Spleen (tissue), 11 donors: Measurements from ENCODE around the gene ALK. TPM values are rescaled to one million over a fixed set of nuclear protein-coding genes. Genes with fewer than 3 reads are reported as not detected.

Experiments used
- DNase-seq: peaks from one replicate; pipeline ENCODE4 v3.0.0-alpha.2; 2020
- H3K27ac ChIP-seq, 8 donors: fragments of 200-600 bp; sonication (generic) in 7 of 8; 1 replicate in 4 of 8; 2 replicates in 4 of 8; pipeline versions ENCODE4 v1.5.0 to v1.8.0; 2016 to 2021; ENCODE audit warnings: inconsistent platforms in 4 of 8, mild to moderate bottlenecking in 4 of 8, moderate library complexity in 1 of 8
- H3K27me3 ChIP-seq, 7 donors: fragments of 200-600 bp; sonication (generic) in 6 of 7; replicated peaks in 1 of 7; 1 replicate in 4 of 7; 2 replicates in 3 of 7; pipeline versions ENCODE4 v1.5.0 to v1.8.0; 2016 to 2021; ENCODE audit warnings: inconsistent platforms in 3 of 7, mild to moderate bottlenecking in 1 of 7
- H3K36me3 ChIP-seq, 6 donors: fragments of 200-600 bp; sonication (generic) in 5 of 6; 1 replicate in 4 of 6; 2 replicates in 2 of 6; pipeline versions ENCODE4 v1.5.0 to v1.8.0; 2016 to 2021; ENCODE audit warnings: inconsistent platforms in 2 of 6
- H3K4me1 ChIP-seq, 6 donors: fragments of 200-600 bp; sonication (generic) in 5 of 6; 1 replicate in 3 of 6; 2 replicates in 3 of 6; pipeline versions ENCODE4 v1.5.0 to v1.8.0; 2016 to 2021; ENCODE audit warnings: inconsistent platforms in 3 of 6
- H3K4me3 ChIP-seq, 8 donors: fragments of 200-600 bp; sonication (generic) in 7 of 8; 1 replicate in 4 of 8; 2 replicates in 4 of 8; pipeline versions ENCODE4 v1.5.0 to v1.8.0; 2016 to 2021; ENCODE audit warnings: inconsistent platforms in 4 of 8, mild to moderate bottlenecking in 4 of 8, moderate library complexity in 2 of 8
- H3K9me3 ChIP-seq, 8 donors: fragments of 200-600 bp; sonication (generic) in 7 of 8; 1 replicate in 4 of 8; 2 replicates in 4 of 8; pipeline versions ENCODE4 v1.5.0 to v1.8.0; 2016 to 2021; ENCODE audit warnings: inconsistent platforms in 4 of 8
- POLR2A ChIP-seq, 3 donors: fragments of 450-650 bp; IDR thresholded peaks; one replicate each; pipeline ENCODE4 v1.5.1; 2017; ENCODE audit warnings: antibody characterized with exemption in 3 of 3, mild to moderate bottlenecking in 1 of 3
- POLR2AphosphoS5 ChIP-seq, 3 donors: sonication (generic); formaldehyde crosslinking; IDR thresholded peaks; one replicate each; pipeline ENCODE4 v1.5.1; 2017; ENCODE audit warnings: antibody characterized with exemption in 3 of 3
- WGBS, 5 donors: extraction: QIAGEN DNeasy Blood & Tissue Kit in 3 of 5; methylation state at CpG; one replicate each; pipeline versions ENCODE4 v1.1.5 to v1.1.7; 2013 to 2018; 5-methylcytosine and 5-hydroxymethylcytosine counted together
- intact Hi-C: fragments of 100-400 bp; cut with DNase I; formaldehyde crosslinking; loops from one replicate; pipeline ENCODE4 v1.15.0; 2023; ENCODE audit warnings: low total_unique reads
- polyA plus RNA-seq, 3 donors: library from polyadenylated mRNA; stranded (reverse); fragments of 200-250 nt; gene quantifications; one replicate each; pipeline ENCODE4 v1.2.1, GENCODE V29; 2013
- total RNA-seq, 7 donors: library from RNA; depleted of rRNA in 3 of 7; stranded (reverse); fragments of >200 nt in 3 of 7; fragmentation: NEBNext Ultra II Directional in 4 of 7; extraction: Animal tissue kit (Norgen Biotek cat#: 25700) in 4 of 7; gene quantifications; one replicate each; pipeline versions ENCODE4 v1.1.0 to v1.2.1, GENCODE V29; 2016 to 2021
- TF ChIP-seq, protein P1 (sequence below), 11 experiments: fragments of 200-600 bp in 7 of 11; fragments of 450-650 bp in 4 of 11; sonication (generic) in 4 of 11; IDR thresholded peaks in 8 of 11; conservative IDR thresholded peaks in 3 of 11; 1 replicate in 7 of 11; 2 replicates in 4 of 11; pipeline versions ENCODE4 v1.4.0 to v1.8.0; 2016 to 2021; ENCODE audit warnings: antibody characterized with exemption in 11 of 11, inconsistent platforms in 4 of 11, mild to moderate bottlenecking in 1 of 11
- donor health status: healthy with polysubstance abuse.
- donor health status: DM: no; HTN: no; CAD: no; lungs with moderate emphysema.
- donor health status: DM: no; HTN: no; CAD: no.
- donor health status: Bipolar disorder and iron deficiency.
- donor health status: healthy.
- donor health status: DM: no; HTN: no; CAD: no.
- donor health status: DM: yes; HTN: yes; CAD: no.

The ALK gene
- total and polyA plus RNA-seq, 10 donors = 0.03 to 0.28 (median 0.06) TPM; not detected in 7

DNA sequence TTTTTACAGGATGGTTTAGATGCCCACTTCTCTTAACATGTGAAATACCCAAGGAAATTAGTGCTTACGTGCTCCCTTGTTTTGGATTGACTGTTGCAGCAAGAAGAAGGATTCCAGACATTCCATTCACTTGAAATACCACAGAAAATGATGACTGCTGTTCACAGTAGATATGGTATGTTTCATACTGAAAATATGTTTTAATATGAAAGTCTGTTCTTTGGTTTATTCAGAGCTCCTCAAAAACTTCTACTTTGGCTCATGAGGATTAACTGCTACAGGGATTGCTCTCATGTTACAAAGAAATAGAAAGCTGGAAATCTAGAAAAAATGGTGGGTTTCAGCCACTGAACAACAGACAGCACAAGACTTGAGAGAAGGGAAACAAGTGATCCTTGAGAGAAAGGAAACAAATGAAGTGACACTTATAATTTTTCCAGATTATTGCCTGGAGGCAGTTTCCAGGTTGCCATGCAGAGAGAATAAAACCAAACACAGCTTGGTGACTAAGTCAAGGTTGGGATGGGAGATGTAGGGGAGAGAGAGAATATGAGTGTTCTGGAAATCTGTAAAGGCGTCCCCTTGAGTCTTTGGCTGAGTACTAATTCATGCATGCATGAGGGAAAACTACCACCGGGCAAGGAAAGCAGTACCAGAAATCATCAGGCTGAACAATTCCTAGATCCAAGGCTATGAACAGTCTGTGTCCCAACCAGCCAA is 458.0 kb downstream of the ALK start:
- intact Hi-C loops = no loop called here
- 75 to 88% (median 83%) methylated on average over 3 of the region's 3 CpGs for WGBS, 5 donors
- H3K9me3 ChIP-seq = no peaks in the 10 kb centered on the region

DNA sequence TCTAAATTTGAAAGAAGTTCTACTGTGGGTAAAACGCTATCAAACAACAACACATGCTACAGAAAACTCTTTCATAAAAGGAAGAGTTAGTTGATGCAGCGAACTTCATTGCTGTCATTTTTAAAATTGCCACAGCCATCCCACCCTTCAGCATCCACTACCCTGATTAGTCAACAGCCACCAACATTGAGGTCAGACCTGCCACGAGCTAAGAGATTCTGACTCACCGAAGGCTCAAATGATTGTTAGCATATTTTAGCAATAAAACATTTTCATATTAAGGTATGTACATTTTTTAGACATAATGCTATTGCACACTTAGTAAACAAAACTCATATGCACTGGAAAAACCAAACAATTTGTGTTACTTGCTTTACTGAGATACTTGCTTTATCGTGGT is 459.1 kb downstream of the ALK start:
- H3K27ac ChIP-seq = no peak overlapping the region
- H3K4me1 ChIP-seq = no peaks in the 10 kb centered on the region
- no peak for DNase-seq
- no peak overlapping the region for H3K4me3 ChIP-seq
- TF ChIP-seq POLR2A (IDR thresholded peaks at IDR 0.05) (no peak), POLR2AphosphoS5 (IDR thresholded peaks at IDR 0.05) (no peak)
- TF ChIP-seq, protein P1, sequence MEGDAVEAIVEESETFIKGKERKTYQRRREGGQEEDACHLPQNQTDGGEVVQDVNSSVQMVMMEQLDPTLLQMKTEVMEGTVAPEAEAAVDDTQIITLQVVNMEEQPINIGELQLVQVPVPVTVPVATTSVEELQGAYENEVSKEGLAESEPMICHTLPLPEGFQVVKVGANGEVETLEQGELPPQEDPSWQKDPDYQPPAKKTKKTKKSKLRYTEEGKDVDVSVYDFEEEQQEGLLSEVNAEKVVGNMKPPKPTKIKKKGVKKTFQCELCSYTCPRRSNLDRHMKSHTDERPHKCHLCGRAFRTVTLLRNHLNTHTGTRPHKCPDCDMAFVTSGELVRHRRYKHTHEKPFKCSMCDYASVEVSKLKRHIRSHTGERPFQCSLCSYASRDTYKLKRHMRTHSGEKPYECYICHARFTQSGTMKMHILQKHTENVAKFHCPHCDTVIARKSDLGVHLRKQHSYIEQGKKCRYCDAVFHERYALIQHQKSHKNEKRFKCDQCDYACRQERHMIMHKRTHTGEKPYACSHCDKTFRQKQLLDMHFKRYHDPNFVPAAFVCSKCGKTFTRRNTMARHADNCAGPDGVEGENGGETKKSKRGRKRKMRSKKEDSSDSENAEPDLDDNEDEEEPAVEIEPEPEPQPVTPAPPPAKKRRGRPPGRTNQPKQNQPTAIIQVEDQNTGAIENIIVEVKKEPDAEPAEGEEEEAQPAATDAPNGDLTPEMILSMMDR (IDR thresholded peaks at IDR 0.05 in 8 of 11, conservative IDR thresholded peaks at IDR 0.05 in 3 of 11) = no peak
- H3K36me3 ChIP-seq = no peaks in the 10 kb centered on the region
- intact Hi-C loops = no loop called here
- 83 to 87% (median 85%) methylated on average over 5 of the region's 5 CpGs for WGBS, 5 donors
- H3K9me3 ChIP-seq = no peaks in the 10 kb centered on the region
- no peaks in the 10 kb centered on the region for H3K27me3 ChIP-seq

More for the DNA sequence above, 458.0 kb downstream of the ALK start:
- TF ChIP-seq POLR2A (IDR thresholded peaks at IDR 0.05) (no peak), POLR2AphosphoS5 (IDR thresholded peaks at IDR 0.05) (no peak)
- TF ChIP-seq, protein P1 (IDR thresholded peaks at IDR 0.05 in 8 of 11, conservative IDR thresholded peaks at IDR 0.05 in 3 of 11) = no peak
- Histone ChIP-seq H3K4me3 (no peak overlapping the region), H3K27me3 (no peaks in the 10 kb centered on the region), H3K4me1 (no peaks in the 10 kb centered on the region), H3K27ac (no peak overlapping the region), H3K36me3 (no peaks in the 10 kb centered on the region)
- DNase-seq = no peak

- H3K4me1 ChIP-seq = no peaks in the 10 kb centered on the region
- no peak overlapping the region for H3K27ac ChIP-seq
- H3K9me3 ChIP-seq = no peaks in the 10 kb centered on the region
- no peak overlapping the region for H3K4me3 ChIP-seq
- WGBS, 5 donors = 49 to 69% (median 56%) methylated on average over 3 of the region's 3 CpGs
- no peak for DNase-seq
- H3K27me3 ChIP-seq = no peaks in the 10 kb centered on the region
- intact Hi-C loops = no loop called here
- H3K36me3 ChIP-seq = no peaks in the 10 kb centered on the region
- TF ChIP-seq POLR2A (IDR thresholded peaks at IDR 0.05) (no peak), POLR2AphosphoS5 (IDR thresholded peaks at IDR 0.05) (no peak)
- TF ChIP-seq, protein P1 (IDR thresholded peaks at IDR 0.05 in 8 of 11, conservative IDR thresholded peaks at IDR 0.05 in 3 of 11) = no peak
These were observed 461.2 kb downstream of the ALK start for GRCh38 chr2:29460190-29460589.

DNA sequence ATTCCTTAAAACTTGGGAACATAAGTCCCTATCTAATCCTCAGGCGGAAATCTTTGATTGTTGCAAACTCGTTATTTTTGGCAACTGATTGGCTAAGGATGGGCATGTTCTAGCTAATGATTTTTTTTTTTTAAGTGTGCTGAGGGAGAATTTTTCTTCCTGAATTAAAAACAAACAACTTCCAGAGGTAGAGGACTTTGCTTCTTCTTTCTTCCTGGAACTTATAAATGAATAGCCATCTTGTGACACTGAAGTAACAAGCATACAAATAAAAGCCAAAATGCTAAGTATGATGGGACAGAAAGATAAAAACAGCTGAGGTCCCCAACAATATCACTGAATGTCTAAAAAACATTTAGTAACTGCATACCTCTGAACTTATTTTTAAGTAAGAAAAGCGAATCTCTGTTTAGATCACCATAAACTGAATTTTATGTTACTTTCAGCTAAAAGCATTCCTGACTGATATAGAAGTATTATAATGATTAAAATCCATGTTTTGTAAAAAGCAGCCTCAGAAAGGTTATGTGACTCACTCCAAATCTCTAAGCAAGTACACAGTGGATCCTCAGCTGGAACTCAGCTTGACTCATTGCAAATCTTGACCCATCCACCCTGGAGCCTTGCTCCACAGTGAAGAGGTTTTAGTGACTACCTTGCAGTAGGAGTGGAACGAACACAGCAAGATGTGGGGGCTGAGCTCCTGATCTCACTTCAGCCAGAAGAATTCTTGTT is 461.8 kb downstream of the ALK start:
- intact Hi-C loops = no loop called here
- DNase-seq = no peak
- TF ChIP-seq POLR2A (IDR thresholded peaks at IDR 0.05) = no peak
- TF ChIP-seq, protein P1 (IDR thresholded peaks at IDR 0.05 in 8 of 11, conservative IDR thresholded peaks at IDR 0.05 in 3 of 11) = no peak
- TF ChIP-seq POLR2AphosphoS5 (IDR thresholded peaks at IDR 0.05) = no peak
- Histone ChIP-seq H3K4me1 (no peaks in the 10 kb centered on the region), H3K9me3 (no peaks in the 10 kb centered on the region), H3K4me3 (no peak overlapping the region), H3K27me3 (no peaks in the 10 kb centered on the region), H3K36me3 (no peaks in the 10 kb centered on the region), H3K27ac (no peak overlapping the region)
- 63 to 91% (median 83%) methylated on average over 4 of the region's 4 CpGs for WGBS, 5 donors
